ENCODE results near the gene FBXO31.

Gene FBXO31

GRCh38 chr16:87383505-87384161, at the start of gene FBXO31:
FBXO31 (minus strand) TSS chr16:87383776; CDS start chr16:87383744, 32 bp downstream.
- in situ Hi-C loops (cut with HindIII; ENCODE audit: low sequenced_read_pairs), result no loop called here

GRCh38 chr16:87432330-87432915, 48.8 kb upstream of the FBXO31 start:
- in situ Hi-C loops (cut with HindIII; ENCODE audit: low sequenced_read_pairs), result no loop called here

- in situ Hi-C loops (cut with HindIII; ENCODE audit: low sequenced_read_pairs), result no loop called here
These were observed 48.4 kb upstream of the FBXO31 start for GRCh38 chr16:87431926-87432325.

- in situ Hi-C loops (cut with HindIII; ENCODE audit: low sequenced_read_pairs), result no loop called here
These were observed 43.0 kb upstream of the FBXO31 start for GRCh38 chr16:87426423-87427215.

GRCh38 chr16:87425941-87426340, 42.4 kb upstream of the FBXO31 start:
- in situ Hi-C loops (cut with HindIII; ENCODE audit: low sequenced_read_pairs), result no loop called here

GRCh38 chr16:87424266-87424665, 40.7 kb upstream of the FBXO31 start:
- in situ Hi-C loops (cut with HindIII; ENCODE audit: low sequenced_read_pairs), result no loop called here

- in situ Hi-C loops (cut with HindIII; ENCODE audit: low sequenced_read_pairs), result no loop called here
These were observed 39.9 kb upstream of the FBXO31 start for GRCh38 chr16:87423429-87423828.

- in situ Hi-C loops (cut with HindIII; ENCODE audit: low sequenced_read_pairs), result no loop called here
These were observed 38.5 kb upstream of the FBXO31 start for GRCh38 chr16:87422106-87422505.

GRCh38 chr16:87421003-87421912, 37.7 kb upstream of the FBXO31 start:
- in situ Hi-C loops (cut with HindIII; ENCODE audit: low sequenced_read_pairs), result no loop called here

GRCh38 chr16:87420026-87421002, 36.7 kb upstream of the FBXO31 start:
- in situ Hi-C loops (cut with HindIII; ENCODE audit: low sequenced_read_pairs), result no loop called here

GRCh38 chr16:87418644-87419043, 35.1 kb upstream of the FBXO31 start:
- in situ Hi-C loops (cut with HindIII; ENCODE audit: low sequenced_read_pairs), result no loop called here

- in situ Hi-C loops (cut with HindIII; ENCODE audit: low sequenced_read_pairs), result no loop called here
These were observed 34.6 kb upstream of the FBXO31 start for GRCh38 chr16:87418216-87418615.

- in situ Hi-C loops (cut with HindIII; ENCODE audit: low sequenced_read_pairs), result no loop called here
These were observed 33.9 kb upstream of the FBXO31 start for GRCh38 chr16:87417528-87417910.

- in situ Hi-C loops (cut with HindIII; ENCODE audit: low sequenced_read_pairs), result no loop called here
These were observed 33.4 kb upstream of the FBXO31 start for GRCh38 chr16:87416826-87417527.

- in situ Hi-C loops (cut with HindIII; ENCODE audit: low sequenced_read_pairs), result no loop called here
These were observed 31.9 kb upstream of the FBXO31 start for GRCh38 chr16:87415441-87415840.

GRCh38 chr16:87414251-87414680, 30.7 kb upstream of the FBXO31 start:
- in situ Hi-C loops (cut with HindIII; ENCODE audit: low sequenced_read_pairs), result no loop called here

GRCh38 chr16:87412996-87413421, 29.4 kb upstream of the FBXO31 start:
- in situ Hi-C loops (cut with HindIII; ENCODE audit: low sequenced_read_pairs), result no loop called here

GRCh38 chr16:87412371-87412995, 28.9 kb upstream of the FBXO31 start:
- in situ Hi-C loops (cut with HindIII; ENCODE audit: low sequenced_read_pairs), result no loop called here

All from DLD1 (cell line).